Kidney glomerular epithelial cell (primary cell): ENCODE data around the gene BLCAP.
"Not testable (repeated sequence)": the region's sequence is repeated elsewhere in the genome, so short reads cannot be mapped to it uniquely, and the experiment has no call there.

Experiments used
- DNase-seq: peaks from one replicate; lab custom pipeline; 2025; lab: John Stamatoyannopoulos, UW

BLCAP gene

GRCh38 chr20:37556538-37556937 is 28.9 kb upstream of the BLCAP start:
- no peak for DNase-seq

GRCh38 chr20:37554721-37555298 is 27.1 kb upstream of the BLCAP start:
- DNase-seq: not testable (repeated sequence)

DNA sequence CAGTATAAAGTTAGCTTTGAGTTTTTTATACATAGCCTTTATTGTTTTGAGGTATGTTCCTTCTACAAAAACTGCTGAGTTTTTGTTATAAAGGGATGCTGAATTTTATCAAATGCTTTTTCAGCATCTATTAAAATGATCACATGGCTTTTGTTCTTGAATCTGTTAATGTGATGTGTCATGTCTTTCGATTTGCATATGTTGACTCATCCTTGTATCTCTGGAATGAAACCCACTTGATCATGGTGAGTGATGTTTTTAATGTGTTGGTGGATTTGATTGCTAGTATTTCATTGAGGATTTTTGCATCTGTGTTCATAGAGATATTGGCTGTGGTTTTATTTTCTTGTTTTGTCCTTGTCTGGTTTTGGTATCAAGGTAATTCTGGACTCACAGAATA is 24.7 kb upstream of the BLCAP start:
- no peak for DNase-seq

DNA sequence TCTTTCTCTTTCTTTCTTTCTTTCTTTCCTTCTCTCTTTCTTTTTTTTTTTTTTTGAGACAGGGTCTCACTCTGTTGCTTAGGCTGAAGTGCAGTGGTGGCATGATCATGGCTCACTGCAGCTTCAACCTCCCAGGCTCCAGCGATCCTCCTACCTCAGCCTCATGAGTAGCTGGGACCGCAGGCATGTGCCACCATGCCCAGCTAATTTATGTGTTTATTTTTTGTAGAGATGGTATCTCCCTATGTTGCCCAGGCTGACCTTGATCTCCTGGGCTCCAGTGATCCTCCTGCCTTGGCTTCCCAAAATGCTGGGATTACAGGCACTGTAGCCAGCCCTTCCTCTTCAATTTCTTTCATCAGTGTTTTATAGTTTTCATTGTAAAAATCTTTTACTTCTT is 24.0 kb upstream of the BLCAP start:
- not testable (repeated sequence) for DNase-seq

DNA sequence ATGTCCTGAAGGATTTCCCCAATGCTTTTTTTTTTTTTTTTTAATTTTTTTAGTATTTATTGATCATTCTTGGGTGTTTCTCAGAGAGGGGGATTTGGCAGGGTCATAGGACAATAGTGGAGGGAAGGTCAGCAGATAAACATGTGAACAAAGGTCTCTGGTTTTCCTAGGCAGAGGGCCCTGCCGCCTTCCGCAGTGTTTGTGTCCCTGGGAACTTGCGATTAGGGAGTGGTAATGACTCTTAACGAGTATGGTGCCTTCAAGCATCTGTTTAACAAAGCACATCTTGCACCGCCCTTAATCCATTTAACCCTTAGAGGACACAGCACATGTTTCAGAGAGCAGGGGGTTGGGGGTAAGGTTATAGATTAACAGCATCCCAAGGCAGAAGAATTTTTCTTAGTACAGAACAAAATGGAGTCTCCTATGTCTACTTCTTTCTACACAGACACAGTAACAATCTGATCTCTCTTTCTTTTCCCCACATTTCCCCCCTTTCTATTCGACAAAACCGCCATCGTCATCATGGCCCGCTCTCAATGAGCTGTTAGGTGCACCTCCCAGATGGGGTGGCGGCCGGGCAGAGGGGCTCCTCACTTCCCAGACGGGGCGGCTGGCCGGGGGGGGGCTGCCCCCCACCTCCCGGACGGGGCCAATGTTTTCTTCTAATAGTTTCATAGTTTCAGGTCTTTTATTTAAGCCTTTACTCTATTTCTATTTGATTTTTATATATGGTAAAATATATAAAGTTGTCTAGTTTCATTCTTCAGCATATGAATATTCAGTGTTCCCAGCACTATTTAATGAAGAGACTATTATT is 22.6 kb upstream of the BLCAP start:
- DNase-seq: not testable (repeated sequence)

DNA sequence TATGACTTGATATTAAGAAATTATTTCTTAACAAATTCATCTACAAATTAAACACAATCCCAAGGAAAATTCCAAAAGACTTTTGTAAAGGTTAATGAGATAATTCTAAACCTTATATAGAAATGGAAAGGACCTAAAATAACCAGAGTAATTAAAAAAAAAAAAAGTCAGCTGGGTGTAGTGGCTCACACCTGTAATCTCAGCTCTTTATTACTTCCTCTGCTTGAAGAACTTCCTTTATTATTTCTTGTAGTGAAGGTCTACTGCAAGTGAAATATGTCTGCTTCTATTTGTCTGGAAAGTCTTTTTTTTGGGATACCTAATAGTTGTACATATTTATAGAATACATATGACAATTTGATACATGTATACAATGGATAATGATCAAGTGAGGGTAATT is 20.2 kb upstream of the BLCAP start:
- no peak for DNase-seq

GRCh38 chr20:37545516-37545915 is 17.8 kb upstream of the BLCAP start:
- no peak for DNase-seq

- DNase-seq: no peak
Observed at GRCh38 chr20:37544386-37544785, 16.7 kb upstream of the BLCAP start.

DNA sequence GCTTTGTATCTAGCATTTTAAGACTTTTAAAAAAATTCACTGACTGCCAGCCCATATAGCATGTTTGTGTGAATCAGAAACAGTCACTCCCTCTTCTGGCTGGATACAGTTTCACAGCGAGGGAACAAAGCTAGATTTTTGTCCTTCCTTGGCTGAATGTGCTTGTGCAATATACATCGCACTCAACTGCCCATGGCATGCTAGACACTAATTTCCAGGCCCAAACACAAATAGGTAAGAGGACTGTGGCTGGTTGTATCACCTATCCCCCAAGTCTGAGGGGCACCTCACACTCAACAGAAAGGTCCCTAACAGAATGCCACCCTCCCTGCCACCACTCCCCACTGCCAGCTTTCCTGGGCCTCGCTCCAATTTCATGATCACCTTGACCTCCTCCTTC is 16.2 kb upstream of the BLCAP start:
- no peak for DNase-seq

DNA sequence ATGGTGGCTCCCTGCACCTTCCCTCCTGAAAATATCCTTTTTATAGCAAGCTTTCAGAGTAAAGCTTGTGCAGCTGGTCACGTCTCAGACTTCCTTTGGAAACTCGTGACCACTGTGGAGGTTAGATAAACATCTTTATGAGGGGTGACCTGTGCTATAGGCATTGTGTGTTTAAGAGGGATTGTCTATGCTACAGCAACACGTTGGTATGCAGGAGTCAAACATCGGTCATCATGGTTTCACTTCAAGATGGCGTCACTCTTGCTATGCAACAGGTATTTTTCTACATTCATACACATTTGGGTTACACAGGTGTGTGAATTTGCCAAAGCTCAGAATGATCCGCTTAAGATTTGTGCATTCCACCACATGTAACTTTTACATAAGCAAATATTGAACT is 14.6 kb upstream of the BLCAP start:
- no peak for DNase-seq

DNA sequence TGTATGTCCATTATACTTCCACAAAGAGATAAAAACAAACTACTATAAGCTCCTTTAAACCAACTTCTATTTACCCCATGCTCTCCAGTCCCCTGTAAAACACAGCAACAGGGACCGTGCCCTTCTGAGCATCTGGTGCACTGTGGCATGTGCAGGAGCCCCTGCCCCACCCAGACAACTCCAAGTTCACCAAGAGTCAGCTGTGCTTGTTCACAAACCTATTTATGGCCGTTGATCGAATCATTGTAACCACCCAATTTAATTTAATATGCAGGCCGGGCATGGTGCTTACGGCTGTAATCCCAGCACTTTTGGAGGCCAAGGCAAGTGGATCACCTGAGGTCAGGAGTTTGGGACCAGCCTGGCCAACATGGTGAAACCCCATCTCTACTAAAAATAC is 13.7 kb upstream of the BLCAP start:
- no peak for DNase-seq

DNA sequence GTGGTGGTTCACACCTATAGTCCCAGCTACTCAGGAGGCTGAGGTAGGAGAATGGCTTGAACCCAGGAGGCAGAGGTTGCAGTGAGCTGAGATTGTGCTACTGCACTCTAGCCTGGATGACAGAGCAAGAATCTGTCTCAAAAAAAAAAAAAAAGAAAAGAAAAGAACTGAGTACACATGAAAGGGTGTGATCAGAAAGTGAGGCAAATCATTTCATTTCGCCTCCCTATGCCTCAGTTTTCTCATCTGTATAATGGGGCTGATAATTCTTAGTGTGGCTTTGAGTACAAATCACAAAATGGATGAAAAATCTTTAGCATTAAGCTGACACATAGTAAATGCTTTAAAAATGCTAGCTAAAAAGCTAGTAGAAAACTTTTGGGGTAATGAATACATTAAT is 13.2 kb upstream of the BLCAP start:
- not testable (repeated sequence) for DNase-seq

GRCh38 chr20:37540001-37540400 is 12.3 kb upstream of the BLCAP start:
- DNase-seq: no peak

DNA sequence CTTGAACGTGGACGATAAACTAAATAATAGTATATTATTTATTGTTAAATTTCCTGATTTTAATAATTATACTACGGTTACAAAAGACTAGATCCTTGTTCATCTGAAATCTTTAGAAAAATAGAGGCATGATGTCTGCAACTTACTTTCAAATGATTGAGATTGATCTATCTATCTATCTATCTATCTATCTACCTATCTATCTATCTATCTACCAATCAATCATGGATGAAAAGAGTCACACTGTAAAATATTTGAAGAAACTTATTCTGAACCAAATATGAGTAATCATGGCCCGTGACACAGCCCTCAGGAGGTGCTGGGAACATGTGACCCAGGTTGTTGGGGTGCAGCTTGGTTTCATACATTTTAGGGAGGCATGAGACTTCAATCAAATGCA is 11.7 kb upstream of the BLCAP start:
- no peak for DNase-seq

- peak; percentile 16 for DNase-seq
Observed at GRCh38 chr20:37538003-37538402, 10.3 kb upstream of the BLCAP start.

- no peak for DNase-seq
Observed at GRCh38 chr20:37537505-37537904, 9.8 kb upstream of the BLCAP start.

DNA sequence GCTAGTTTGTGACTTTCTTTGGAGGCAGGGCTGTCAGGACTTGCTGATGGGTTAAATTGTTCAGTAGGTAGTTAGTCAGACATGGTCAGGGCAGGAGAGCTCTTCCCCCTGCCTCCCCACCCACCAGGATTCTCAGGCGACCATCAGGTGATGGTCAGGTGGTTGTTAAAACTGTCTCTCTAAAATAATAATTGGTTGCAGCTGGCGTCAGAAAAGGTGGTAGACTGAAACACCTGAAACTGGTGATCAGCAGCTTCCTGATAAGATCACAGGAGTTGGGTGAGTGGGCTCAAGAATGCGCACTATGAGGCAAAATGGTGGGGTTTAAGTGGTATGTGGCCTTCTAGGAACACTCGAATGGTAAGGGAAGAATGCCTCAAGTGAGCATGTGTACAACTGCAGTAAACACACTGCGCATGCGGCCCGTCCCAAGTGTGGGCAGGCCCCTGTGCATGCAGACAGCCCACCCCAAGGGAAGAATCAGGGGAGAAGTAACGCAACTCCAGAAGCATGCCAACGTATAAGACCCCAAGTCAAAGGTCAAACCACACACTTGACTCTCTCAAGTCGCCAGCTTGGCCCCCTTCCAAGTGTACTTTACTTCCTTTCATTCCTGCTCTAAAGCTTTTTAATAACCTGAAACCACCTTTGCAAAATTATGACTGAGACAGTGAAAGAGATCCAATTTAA is 7.9 kb upstream of the BLCAP start:
- no peak for DNase-seq

DNA sequence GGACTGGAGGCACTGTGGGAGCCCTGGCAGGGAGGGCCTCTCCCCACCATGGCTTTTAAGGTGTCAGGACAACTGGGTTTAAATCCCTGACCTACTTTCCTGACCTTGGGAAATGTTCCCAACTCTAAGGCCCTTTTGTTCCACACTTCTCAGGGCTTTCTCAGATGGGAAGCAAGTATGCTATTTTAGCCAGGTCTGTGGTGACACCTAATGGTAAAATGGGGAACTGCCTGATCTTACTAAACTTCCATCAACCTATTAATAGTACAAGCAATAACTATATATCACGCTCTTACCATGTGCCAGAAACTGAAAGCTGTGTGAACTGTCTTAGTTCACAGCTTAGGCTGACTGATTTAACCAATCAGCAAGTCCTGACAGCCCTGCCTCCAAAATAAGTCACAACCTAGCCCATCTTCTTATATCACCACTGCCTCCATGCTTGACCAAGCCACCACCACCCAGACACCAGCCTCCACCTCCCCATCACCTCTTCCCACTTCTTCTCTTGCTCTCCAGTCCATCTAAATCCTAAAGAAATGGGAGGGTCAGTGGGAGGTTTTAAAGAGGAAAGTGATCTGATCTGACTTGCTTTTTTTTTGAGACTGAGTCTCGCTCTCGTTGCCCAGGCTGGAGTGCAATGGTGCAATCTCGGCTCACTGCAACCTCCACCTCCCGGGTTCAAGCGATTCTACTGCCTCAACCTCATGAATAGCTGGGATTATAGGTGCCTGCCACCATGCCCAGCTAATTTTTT is 6.9 kb upstream of the BLCAP start:
- DNase-seq: peak; percentile 64

DNA sequence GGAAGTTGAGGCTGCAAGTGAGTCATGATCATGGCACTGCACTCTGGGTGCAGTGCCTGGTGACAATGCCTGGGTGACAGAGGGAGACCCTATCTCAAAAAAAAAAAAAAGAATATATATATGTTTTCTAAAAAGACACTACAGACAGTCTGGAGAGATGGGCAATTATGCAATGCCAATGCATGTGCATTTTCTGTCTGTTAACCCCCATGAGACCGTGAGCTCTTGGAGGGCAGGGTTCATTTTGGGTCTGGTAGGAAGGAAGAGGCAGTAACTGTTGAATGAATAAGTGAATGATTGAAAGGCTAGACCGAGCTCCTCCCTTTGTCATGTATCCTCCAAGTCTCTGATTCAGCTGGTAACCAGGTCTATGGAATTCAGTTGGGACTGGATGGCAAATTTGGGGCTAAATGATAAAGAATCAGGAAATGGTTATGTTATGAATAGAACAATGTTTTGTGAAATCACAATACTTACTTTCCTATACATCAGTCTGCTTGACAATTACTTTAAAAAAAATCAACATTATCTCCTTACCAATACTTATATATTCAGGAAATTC is 5.6 kb upstream of the BLCAP start:
- no peak for DNase-seq

GRCh38 chr20:37531856-37532255 is 4.2 kb upstream of the BLCAP start:
- DNase-seq: no peak

DNA sequence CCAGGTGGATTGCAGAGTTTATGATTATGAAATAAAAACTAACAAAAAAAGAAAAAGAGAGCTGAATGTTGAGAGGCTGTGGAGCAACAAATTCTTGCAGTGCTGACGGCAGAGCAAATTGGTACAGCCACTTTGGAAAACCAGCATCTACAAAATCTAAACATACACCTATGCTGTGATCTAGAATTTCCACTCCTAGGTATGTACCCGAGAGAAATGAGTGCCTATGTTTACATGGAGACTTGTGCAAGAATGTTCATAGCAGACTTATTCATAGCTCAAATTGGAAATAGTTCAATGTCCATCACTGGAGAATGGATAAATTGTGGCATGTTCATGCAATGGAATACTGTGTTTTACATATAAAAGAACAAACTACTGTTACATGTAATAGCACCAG is 3.0 kb upstream of the BLCAP start:
- DNase-seq: no peak

DNA sequence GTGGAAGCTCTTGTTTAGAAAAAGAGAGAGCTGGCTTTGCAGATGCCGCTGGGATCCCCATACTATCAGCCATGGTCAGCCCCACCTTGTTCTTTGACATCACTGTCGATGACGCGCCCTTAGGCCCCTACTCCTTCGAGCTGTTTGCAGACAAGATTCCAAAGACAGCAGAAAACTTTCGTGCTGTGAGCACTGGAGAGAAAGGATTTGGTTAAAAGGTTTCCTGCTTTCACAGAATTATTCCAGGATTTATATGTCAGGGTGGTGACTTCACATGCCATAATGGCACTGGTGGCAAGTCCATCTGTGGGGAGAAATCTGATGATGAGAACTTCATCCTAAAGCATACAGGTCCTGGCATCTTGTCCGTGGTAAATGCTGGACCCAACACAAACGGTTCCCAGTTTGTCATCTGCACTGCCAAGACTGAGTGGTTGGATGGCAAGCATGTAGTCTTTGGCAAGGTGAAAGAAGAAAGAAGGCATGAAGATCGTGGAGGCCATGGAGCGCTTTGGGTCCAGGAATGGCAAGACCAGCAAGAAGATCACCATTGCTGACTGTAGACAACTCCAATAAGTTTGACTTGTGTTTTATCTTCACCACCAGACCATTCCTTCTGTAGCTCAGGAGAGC is 2.4 kb upstream of the BLCAP start:
- DNase-seq: no peak
